PC-9 (cell line): Measurements from ENCODE around the gene MOV10. TPM values are rescaled to one million over a fixed set of nuclear protein-coding genes. Genes with fewer than 3 reads are reported as not detected.
A peak's percentile ranks its signal among the peaks of the same experiment; 100 is the strongest.

Experiments used
- BruUV-seq: library from RNA; stranded (reverse); fragments of 400-500 nt; replicated peaks from 2 replicates; lab custom pipeline; 2021; lab: Mats Ljungman, UMichigan
- CTCF ChIA-PET: fragments of 300-600 bp; sonication (Branson Sonifier 250); formaldehyde crosslinking; loops from one replicate; lab custom pipeline; 2022; ENCODE audit warnings: antibody characterized with exemption; lab: Charles Lee
- POLR2A ChIA-PET: fragments of 300-600 bp; sonication (Branson Sonifier 250); formaldehyde crosslinking; loops from one replicate; lab custom pipeline; 2022; ENCODE audit warnings: antibody characterized with exemption; ENCODE audit not compliant: unreplicated experiment; lab: Charles Lee
- DNase-seq, 2 experiments: peaks; one replicate each; pipeline versions ENCODE4 v3.0.0 to v3.0.0-alpha.2; 2015 to 2022; ENCODE audit warnings: mixed read lengths in 1 of 2
- H2AFZ ChIP-seq: fragments of 200-600 bp; sonication (generic); 2 replicates; pipeline ENCODE4 v1.8.1; 2017; ENCODE audit warnings: antibody characterized with exemption
- H3F3A ChIP-seq: fragments of 200-600 bp; sonication (generic); 2 replicates; pipeline ENCODE4 v1.8.1; 2017; ENCODE audit warnings: antibody characterized with exemption, mild to moderate bottlenecking, low read depth; ENCODE audit not compliant: insufficient read depth
- H3K27ac ChIP-seq: fragments of 200-600 bp; sonication (generic); 2 replicates; pipeline ENCODE4 v1.6.1; 2016; ENCODE audit warnings: mixed run types
- H3K27me3 ChIP-seq: fragments of 200-600 bp; sonication (generic); 2 replicates; pipeline ENCODE4 v1.6.1; 2016; ENCODE audit warnings: low read depth, mixed run types; ENCODE audit not compliant: insufficient read depth
- H3K36me3 ChIP-seq: fragments of 200-600 bp; sonication (generic); 2 replicates; pipeline ENCODE4 v1.6.1; 2016; ENCODE audit warnings: low read depth, mixed run types
- H3K4me1 ChIP-seq: fragments of 200-600 bp; sonication (generic); replicated peaks from 2 replicates; pipeline ENCODE4 v1.6.1; 2016; ENCODE audit warnings: mixed run types; ENCODE audit not compliant: insufficient read depth
- H3K4me2 ChIP-seq: fragments of 200-600 bp; sonication (generic); 2 replicates; pipeline ENCODE4 v1.6.1; 2017; ENCODE audit warnings: mixed run types
- H3K4me3 ChIP-seq: fragments of 200-600 bp; sonication (generic); 2 replicates; pipeline ENCODE4 v1.6.1; 2016; ENCODE audit warnings: mixed run types
- H3K79me2 ChIP-seq: fragments of 200-600 bp; sonication (generic); 2 replicates; pipeline ENCODE4 v1.6.1; 2017; ENCODE audit warnings: low read depth, mixed run types
- H3K9me2 ChIP-seq: fragments of 200-600 bp; sonication (generic); 2 replicates; pipeline ENCODE4 v1.8.1; 2017; ENCODE audit warnings: mild to moderate bottlenecking; ENCODE audit not compliant: insufficient read depth
- H3K9me3 ChIP-seq: fragments of 200-600 bp; sonication (generic); 2 replicates; pipeline ENCODE4 v1.8.1; 2016; ENCODE audit warnings: low read depth; ENCODE audit not compliant: insufficient read depth
- H4K20me1 ChIP-seq: fragments of 200-600 bp; sonication (generic); 2 replicates; pipeline ENCODE4 v1.8.1; 2017; ENCODE audit not compliant: insufficient read depth
- EZH2 ChIP-seq: fragments of 200-600 bp; sonication (generic); IDR thresholded peaks from 2 replicates; pipeline ENCODE4 v1.8.0; 2017; ENCODE audit warnings: antibody characterized with exemption, low read depth
- intact Hi-C: fragments of 100-400 bp; cut with micrococcal nuclease; formaldehyde crosslinking; loops from one replicate; pipeline ENCODE4 v1.10.0; 2022; ENCODE audit not compliant: unreplicated experiment
- total RNA-seq: library from RNA; stranded (reverse); gene quantifications from 2 replicates; pipeline ENCODE4 v1.2.3, GENCODE V29; 2021
- TF ChIP-seq, protein P1 (sequence below): fragments of 200-600 bp; sonication (generic); conservative IDR thresholded peaks from 2 replicates; pipeline ENCODE4 v1.6.1; 2017; ENCODE audit warnings: mixed run types, antibody characterized with exemption, mild to moderate bottlenecking, moderate library complexity

MOV10 gene
- total RNA-seq, 1 experiment from 2014 or later, result 73.7 TPM

DNA sequence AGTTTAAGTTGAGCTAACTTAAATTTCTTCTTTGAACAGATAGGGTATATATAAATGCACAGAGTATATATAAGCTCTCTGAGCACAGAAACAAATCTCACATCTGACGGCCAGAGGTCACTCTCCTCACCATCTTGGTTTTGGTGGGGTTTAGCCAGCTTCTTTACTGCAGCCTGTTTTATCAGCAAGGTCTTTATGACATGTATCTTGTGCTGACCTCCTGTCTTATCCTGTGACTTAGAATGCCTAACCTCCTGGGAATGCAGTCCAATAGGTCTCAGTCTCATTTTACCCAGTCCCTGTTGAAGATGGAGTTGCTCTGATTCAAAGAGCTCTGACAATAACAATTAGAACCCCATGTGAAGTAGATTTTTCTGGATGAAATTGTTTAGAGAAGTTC is 1.6 kb upstream of the MOV10 start:
- CTCF ChIA-PET, result interaction anchor here (1.2 kb wide), 1 partner anchor 54 kb away, joined by 3 read pairs; the partner anchor contains the start of gene ST7L
- Histone ChIP-seq H3K4me3 (no peak overlapping the region), H3K9me3 (no peaks in the 10 kb centered on the region), H3K79me2 (peaks cover 27% of the 10 kb centered on the region), H3K27me3 (no peaks in the 10 kb centered on the region), H3K4me2 (no peak overlapping the region), H4K20me1 (no peaks in the 10 kb centered on the region), H3K36me3 (peaks cover 38% of the 10 kb centered on the region), H3F3A (peaks cover 31% of the 10 kb centered on the region), H3K9me2 (no peaks in the 10 kb centered on the region), H3K4me1 (peaks cover 21% of the 10 kb centered on the region), H3K27ac (0 out of 2 replicates have a peak overlapping the region, but pooled peaks have one; percentile 48), H2AFZ (no peak overlapping the region)
- TF ChIP-seq, protein P1, sequence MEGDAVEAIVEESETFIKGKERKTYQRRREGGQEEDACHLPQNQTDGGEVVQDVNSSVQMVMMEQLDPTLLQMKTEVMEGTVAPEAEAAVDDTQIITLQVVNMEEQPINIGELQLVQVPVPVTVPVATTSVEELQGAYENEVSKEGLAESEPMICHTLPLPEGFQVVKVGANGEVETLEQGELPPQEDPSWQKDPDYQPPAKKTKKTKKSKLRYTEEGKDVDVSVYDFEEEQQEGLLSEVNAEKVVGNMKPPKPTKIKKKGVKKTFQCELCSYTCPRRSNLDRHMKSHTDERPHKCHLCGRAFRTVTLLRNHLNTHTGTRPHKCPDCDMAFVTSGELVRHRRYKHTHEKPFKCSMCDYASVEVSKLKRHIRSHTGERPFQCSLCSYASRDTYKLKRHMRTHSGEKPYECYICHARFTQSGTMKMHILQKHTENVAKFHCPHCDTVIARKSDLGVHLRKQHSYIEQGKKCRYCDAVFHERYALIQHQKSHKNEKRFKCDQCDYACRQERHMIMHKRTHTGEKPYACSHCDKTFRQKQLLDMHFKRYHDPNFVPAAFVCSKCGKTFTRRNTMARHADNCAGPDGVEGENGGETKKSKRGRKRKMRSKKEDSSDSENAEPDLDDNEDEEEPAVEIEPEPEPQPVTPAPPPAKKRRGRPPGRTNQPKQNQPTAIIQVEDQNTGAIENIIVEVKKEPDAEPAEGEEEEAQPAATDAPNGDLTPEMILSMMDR, result no peak
- no peak for TF ChIP-seq EZH2
- DNase-seq, result no peak
- POLR2A ChIA-PET, result interaction anchor here (0.6 to 1.1 kb wide), 2 partner anchors 17 to 253 kb away, joined by 3 to 7 read pairs; no protein-coding TSS in a partner anchor
- intact Hi-C loops, result no loop called here
- no TSS peak for BruUV-seq

DNA sequence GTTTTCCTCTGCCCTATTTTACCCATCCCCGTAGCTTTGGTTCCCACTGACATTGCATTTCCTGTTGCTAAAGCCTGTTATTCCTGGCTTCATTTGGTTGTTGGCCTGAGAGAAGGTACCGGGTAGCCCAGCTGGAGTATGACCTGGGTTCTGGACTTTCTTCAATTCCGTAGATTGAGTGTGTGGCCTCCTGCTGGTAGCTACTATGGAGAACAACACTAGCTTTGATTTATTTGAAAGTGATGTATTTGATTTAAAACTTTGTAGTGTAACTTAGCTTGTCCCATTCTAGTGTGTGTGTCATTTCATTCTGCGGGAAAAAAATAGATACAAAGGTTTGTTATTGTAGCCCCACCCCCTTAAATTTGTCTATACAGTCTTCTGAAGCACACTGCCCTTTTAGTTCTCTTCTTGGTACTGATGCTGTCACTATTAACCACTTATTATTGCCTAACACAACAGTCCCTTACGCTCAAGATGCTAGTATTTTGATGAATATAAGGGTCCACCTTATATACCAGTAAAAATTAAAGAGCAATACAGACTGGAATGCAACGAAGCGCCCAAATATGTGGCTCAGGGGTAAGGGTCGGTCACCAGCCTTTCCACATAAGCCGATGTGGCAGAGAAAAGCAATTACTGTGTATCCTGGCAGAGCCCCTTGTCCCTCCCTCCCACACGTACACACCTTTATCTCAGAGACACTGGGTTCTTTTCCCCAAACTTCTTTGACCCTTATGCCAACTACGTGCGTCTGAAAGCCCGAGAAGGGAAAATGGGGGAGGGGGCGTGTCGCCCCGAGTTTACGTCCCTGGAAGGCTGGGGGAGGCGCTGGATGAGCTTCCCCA is 643 bp upstream of the MOV10 start:
- Histone ChIP-seq H3K27ac (peak overlapping the region; percentile 48), H3F3A (peaks cover 28% of the 10 kb centered on the region), H3K9me3 (no peaks in the 10 kb centered on the region), H3K4me1 (peaks cover 21% of the 10 kb centered on the region), H3K4me2 (peak overlapping the region; percentile 79), H3K27me3 (no peaks in the 10 kb centered on the region), H3K36me3 (peaks cover 28% of the 10 kb centered on the region), H2AFZ (peak overlapping the region; percentile 82), H3K79me2 (peaks cover 31% of the 10 kb centered on the region), H4K20me1 (no peaks in the 10 kb centered on the region), H3K4me3 (peak overlapping the region; percentile 82), H3K9me2 (no peaks in the 10 kb centered on the region)
- BruUV-seq, result no TSS peak
- intact Hi-C loops, result loop anchor here (1.0 kb wide), 1 partner anchor 31 kb away; no protein-coding TSS in a partner anchor
- TF ChIP-seq, protein P1, result peak; percentile 79
- TF ChIP-seq EZH2, result no peak
- CTCF ChIA-PET, result interaction anchor here (0.9 to 1.2 kb wide), 3 partner anchors 31 to 55 kb away, joined by 3 to 4 read pairs (median 3); partner anchors contain the start of gene ST7L
- peak in 1 of 2 experiments; percentile 53 for DNase-seq
- POLR2A ChIA-PET, result interaction anchor here (0.5 to 1.1 kb wide), 7 partner anchors 10 to 283 kb away, joined by 3 to 26 read pairs (median 4); no protein-coding TSS in a partner anchor

DNA sequence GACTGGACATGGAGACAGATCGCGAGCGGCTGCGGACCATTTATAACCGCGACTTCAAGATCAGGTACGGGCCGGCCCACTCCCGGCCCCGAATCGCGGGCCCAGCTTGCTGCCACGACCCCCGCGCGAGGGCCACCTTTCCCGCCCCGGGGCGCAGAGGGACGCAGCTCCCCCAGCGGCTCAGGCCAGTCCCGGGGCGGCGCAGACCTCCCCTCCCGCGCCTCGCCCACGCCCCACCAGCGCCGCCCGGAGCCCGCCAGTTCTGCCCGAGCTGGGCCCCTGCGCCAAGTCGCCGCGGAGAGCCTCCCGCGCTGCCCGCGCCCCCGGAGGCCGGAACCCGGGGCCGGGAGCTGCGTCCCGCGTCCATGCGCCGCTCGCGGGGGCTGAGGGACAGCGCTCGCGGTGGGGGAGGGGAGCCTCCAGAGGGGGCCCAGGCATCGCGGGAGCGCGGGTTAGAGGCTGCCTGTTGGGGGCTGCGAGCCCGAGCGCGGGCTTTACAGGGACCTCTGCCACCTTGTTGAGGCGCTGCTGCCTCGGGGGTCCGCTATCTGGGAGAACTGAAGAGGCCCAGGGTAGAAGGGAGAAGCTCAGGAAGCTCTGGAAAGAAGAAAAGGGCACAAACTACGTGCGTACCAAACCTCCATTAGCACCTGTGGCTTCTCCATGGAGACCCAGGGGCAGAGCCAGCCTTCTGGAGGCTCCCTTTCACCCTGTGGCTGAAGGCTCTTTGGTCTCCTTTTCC is 698 bp downstream of the MOV10 start:
- H3K9me3 ChIP-seq, result no peaks in the 10 kb centered on the region
- peaks cover 16% of the 10 kb centered on the region; the same call in 1 of the 2 replicates for H3K36me3 ChIP-seq
- no TSS peak for BruUV-seq
- peak overlapping the region; percentile 79 for H3K4me2 ChIP-seq
- TF ChIP-seq EZH2, result no peak
- TF ChIP-seq, protein P1, result 0 out of 2 replicates have a peak, but pooled peaks have one; percentile 2
- H2AFZ ChIP-seq, result peak overlapping the region; percentile 82
- H3F3A ChIP-seq, result peaks cover 28% of the 10 kb centered on the region
- peak overlapping the region; percentile 82 for H3K4me3 ChIP-seq
- H3K27me3 ChIP-seq, result no peaks in the 10 kb centered on the region
- H3K4me1 ChIP-seq, result peaks cover 21% of the 10 kb centered on the region
- ChIA-PET CTCF (interaction anchor here (0.6 to 0.9 kb wide), 3 partner anchors 30 to 40 kb away, joined by 3 to 4 read pairs (median 3); no protein-coding TSS in a partner anchor), POLR2A (interaction anchor here (0.5 to 0.9 kb wide), 6 partner anchors 25 to 193 kb away, joined by 3 to 11 read pairs (median 4); no protein-coding TSS in a partner anchor)
- H3K27ac ChIP-seq, result peak overlapping the region; percentile 48
- H4K20me1 ChIP-seq, result no peaks in the 10 kb centered on the region
- H3K79me2 ChIP-seq, result peaks cover 45% of the 10 kb centered on the region
- no peaks in the 10 kb centered on the region for H3K9me2 ChIP-seq
- intact Hi-C loops, result loop anchor here (1.0 kb wide), 1 partner anchor 30 kb away; no protein-coding TSS in a partner anchor
- DNase-seq, result no peak
